H1 (cell line): ENCODE results near the gene HBA2. TPM values are rescaled to one million over a fixed set of nuclear protein-coding genes. Genes with fewer than 3 reads are reported as not detected.

Experiments
- CBX5 ChIP-seq: fragments of 300-800, 300-1000 bp; sonication (generic); IDR thresholded peaks from 2 replicates; pipeline ENCODE4 v1.7.1; 2016; ENCODE audit warnings: antibody characterized with exemption, low read length, low read depth
- HDAC2 ChIP-seq, 2 experiments: fragments of 300-600 bp in 1 of 2; sonication (generic) in 1 of 2; IDR thresholded peaks; 2 replicates each; pipeline ENCODE4 v1.6.1; 2011 to 2012; ENCODE audit warnings: low read depth in 2 of 2, low read length in 2 of 2, mild to moderate bottlenecking in 2 of 2, moderate library complexity in 2 of 2, borderline replicate concordance in 1 of 2, inconsistent platforms in 1 of 2
- polyA plus RNA-seq, 7 experiments: library from polyadenylated mRNA; depleted of rRNA in 3 of 7; stranded (reverse) in 5 of 7; unstranded in 2 of 7; fragments of >200 nt in 5 of 7; fragments of 200-250 nt in 2 of 7; gene quantifications; 1 replicate in 5 of 7; 2 replicates in 1 of 7; 4 replicates in 1 of 7; pipeline versions ENCODE4 v1.2.1 to v1.2.3, GENCODE V29; 2011 to 2013; ENCODE audit warnings: missing spikeins in 2 of 7, mixed read lengths in 2 of 7
- total RNA-seq: library from RNA; stranded (reverse); fragmentation: NEBNext Ultra II Directional; extraction: Animal tissue kit (Norgen Biotek cat#: 25700); gene quantifications from 2 replicates; pipeline ENCODE4 v1.2.1, GENCODE V29; 2021

The HBA2 gene
- total and polyA plus RNA-seq, 2 of the 8 experiments (the other 6 are each of a cell fraction or from before 2014, with no cell fraction given), result 6.1 TPM; not detected in 1

- no peak for TF ChIP-seq CBX5
- TF ChIP-seq HDAC2 (IDR thresholded peaks at IDR 0.05; ENCODE audit: borderline replicate concordance in 1 of 2, low read depth in 2 of 2, low read length in 2 of 2), result no peak
Observed at GRCh38 chr16:125011-125410, 47.7 kb upstream of the HBA2 start (continued).
